ENCODE measurements around the gene CACNB4.
"Not testable (repeated sequence)": the region's sequence is repeated elsewhere in the genome, so short reads cannot be mapped to it uniquely, and the experiment has no call there.

Gene CACNB4

GRCh38 chr2:152098496-152099366, at the start of gene CACNB4:
TSS of gene CACNB4 (minus strand) at chr2:152099044.
- no peak for FAIRE-seq

- no peak for FAIRE-seq
Measured at GRCh38 chr2:152134488-152135280, 35.8 kb upstream of the CACNB4 start.

- FAIRE-seq: peak; percentile 90
Measured at GRCh38 chr2:152132306-152132705, 33.5 kb upstream of the CACNB4 start.

GRCh38 chr2:152127628-152128027, 28.8 kb upstream of the CACNB4 start:
- FAIRE-seq: peak; percentile 98

- FAIRE-seq: no peak
Measured at GRCh38 chr2:152126664-152127063, 27.8 kb upstream of the CACNB4 start.

GRCh38 chr2:152122161-152122560, 23.3 kb upstream of the CACNB4 start:
- no peak for FAIRE-seq

GRCh38 chr2:152120430-152120829, 21.6 kb upstream of the CACNB4 start:
- no peak for FAIRE-seq

- no peak for FAIRE-seq
Measured at GRCh38 chr2:152115952-152116351, 17.1 kb upstream of the CACNB4 start.

- FAIRE-seq: no peak
Measured at GRCh38 chr2:152114366-152114765, 15.5 kb upstream of the CACNB4 start.

GRCh38 chr2:152107140-152107539, 8.3 kb upstream of the CACNB4 start:
- not testable (repeated sequence) for FAIRE-seq

- no peak for FAIRE-seq
Measured at GRCh38 chr2:152106464-152106863, 7.6 kb upstream of the CACNB4 start.

- FAIRE-seq: no peak
Measured at GRCh38 chr2:152103271-152103670, 4.4 kb upstream of the CACNB4 start.

GRCh38 chr2:152100961-152101360, 2.1 kb upstream of the CACNB4 start:
- FAIRE-seq: no peak

GRCh38 chr2:152099367-152100050, 665 bp upstream of the CACNB4 start:
- no peak for FAIRE-seq

- no peak for FAIRE-seq
Measured at GRCh38 chr2:152097801-152098495, 896 bp downstream of the CACNB4 start.

GRCh38 chr2:152097290-152097800, 1.5 kb downstream of the CACNB4 start:
- no peak for FAIRE-seq

- FAIRE-seq: no peak
Measured at GRCh38 chr2:152095146-152095545, 3.7 kb downstream of the CACNB4 start.

GRCh38 chr2:152094014-152094413, 4.8 kb downstream of the CACNB4 start:
- no peak for FAIRE-seq

GRCh38 chr2:152093464-152093863, 5.4 kb downstream of the CACNB4 start:
- no peak for FAIRE-seq

GRCh38 chr2:152092095-152092494, 6.7 kb downstream of the CACNB4 start:
- FAIRE-seq: no peak

- not testable (repeated sequence) for FAIRE-seq
Measured at GRCh38 chr2:152090726-152091125, 8.1 kb downstream of the CACNB4 start.

- no peak for FAIRE-seq
Measured at GRCh38 chr2:152089238-152089637, 9.6 kb downstream of the CACNB4 start.
